GM21619 (cell line): ENCODE measurements around the gene CFAP45.
"Not testable (repeated sequence)": the region's sequence is repeated elsewhere in the genome, so short reads cannot be mapped to it uniquely, and the experiment has no call there.

ENCODE experiments used
- ATAC-seq: cut with Tn5 transposase; IDR thresholded peaks from one replicate; pipeline ENCODE4 v1.9.1; 2021; ENCODE audit not compliant: unreplicated experiment

CFAP45 gene

DNA sequence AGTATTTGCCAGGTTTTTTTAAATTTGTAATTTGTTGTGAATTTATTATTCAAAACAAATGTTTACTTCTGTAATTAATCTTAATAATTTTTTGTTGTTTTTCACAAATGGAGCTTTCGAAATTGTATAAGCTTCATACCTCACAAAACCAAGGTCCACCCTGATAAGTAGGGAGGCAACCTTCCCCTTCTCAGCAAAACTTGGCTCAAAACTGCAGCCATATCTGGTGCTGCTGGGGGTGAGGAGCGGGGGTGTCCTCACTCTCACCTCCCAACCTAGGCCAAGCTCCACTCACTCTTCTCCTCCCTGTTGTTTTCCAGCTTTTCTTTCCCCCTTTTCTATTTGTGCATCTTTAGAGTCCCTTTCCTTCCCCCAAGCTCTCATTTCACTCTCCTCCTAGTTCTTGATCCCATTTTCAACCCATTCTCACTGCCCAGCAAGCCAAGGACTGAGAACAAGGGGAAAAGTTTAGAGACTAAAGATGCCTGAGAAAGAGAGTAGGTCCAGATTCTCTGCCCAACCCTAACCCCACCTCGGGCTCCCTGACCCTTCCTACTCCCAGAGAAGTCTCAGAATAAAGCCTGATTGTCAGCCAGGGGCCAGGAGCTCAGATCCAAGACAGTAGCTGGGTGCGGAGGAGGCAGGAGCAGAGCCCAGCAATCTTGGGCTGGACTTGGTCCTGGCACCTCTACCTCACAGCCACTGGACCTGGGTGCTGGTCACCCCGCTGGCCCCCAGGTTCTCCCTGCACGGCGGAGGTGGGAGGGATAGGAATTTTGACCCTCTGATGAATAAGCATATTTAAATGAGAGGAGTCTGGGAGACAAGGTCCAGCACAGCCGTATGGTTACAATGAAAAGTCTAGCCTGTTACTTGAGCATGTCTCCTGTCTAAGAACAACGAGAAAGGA, 8.3 kb upstream of the CFAP45 start:
- ATAC-seq: no peak

GRCh38 chr1:159906960-159907359, 7.0 kb upstream of the CFAP45 start:
- no peak for ATAC-seq

GRCh38 chr1:159904036-159904435, 4.1 kb upstream of the CFAP45 start:
- ATAC-seq: not testable (repeated sequence)

- no peak for ATAC-seq
Observed at GRCh38 chr1:159902541-159902940, 2.6 kb upstream of the CFAP45 start.

- no peak for ATAC-seq
Observed at GRCh38 chr1:159900755-159901360, 893 bp upstream of the CFAP45 start.

GRCh38 chr1:159899634-159900033, 331 bp downstream of the CFAP45 start:
- ATAC-seq: not testable (repeated sequence)

DNA sequence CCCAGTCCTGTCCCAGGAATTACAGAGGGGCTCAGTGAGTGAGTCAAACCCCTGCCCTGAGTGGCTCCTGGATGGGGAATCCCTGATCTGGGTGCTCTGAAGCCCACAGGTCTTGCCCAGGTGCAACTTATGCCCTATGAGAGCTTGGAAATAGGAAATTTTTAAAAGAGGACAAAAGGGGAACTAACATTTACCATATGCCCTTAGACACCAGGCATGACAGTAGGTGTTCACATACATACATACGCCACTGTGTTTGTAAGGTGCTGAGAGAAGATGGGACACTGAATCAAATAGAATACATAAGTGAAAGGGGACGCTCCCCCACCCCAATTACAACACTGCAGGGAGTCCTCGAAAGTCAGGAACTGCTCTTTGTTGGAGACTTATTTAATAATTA, 1.4 kb downstream of the CFAP45 start:
- no peak for ATAC-seq

DNA sequence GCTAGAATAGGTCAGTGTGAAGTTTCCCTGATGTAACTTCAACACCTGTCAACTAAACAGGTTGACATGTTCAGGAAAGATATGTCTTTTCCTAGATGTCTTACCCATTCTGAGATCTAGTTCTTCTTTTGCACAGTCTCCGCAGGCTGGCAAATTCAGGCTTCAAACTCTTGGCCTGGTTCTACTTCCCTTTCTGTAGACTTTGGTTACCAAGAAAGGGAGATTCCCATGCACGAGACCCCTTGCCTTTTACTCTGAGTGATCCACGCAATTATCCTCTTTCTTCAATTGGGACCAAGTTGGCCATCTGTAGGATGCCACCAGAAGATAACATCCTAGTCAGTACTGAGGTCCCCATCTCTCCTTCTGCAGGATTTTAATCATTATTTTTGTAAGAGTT, 2.0 kb downstream of the CFAP45 start:
- ATAC-seq: no peak

DNA sequence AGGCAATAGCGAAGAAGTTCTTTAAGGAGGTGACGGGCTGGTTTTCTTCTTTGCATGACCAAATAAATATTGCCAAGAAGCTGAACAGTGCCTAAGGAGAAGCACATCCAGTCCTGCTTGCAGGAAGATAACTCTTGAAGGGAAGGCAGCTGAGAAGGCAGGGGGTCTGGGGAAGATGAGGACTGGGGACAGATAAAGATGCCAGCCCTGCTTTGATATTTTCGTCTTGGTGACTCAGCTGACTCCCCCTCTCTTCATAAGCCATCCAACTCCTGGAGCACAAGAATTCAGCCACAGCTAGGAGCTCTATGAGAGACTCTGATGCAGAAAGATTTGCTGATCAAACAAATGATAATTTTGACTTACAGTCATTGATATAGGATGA, 3.4 kb downstream of the CFAP45 start:
- no peak for ATAC-seq

GRCh38 chr1:159895836-159896545, 4.0 kb downstream of the CFAP45 start:
- no peak for ATAC-seq

- no peak for ATAC-seq
Observed at GRCh38 chr1:159895286-159895685, 4.7 kb downstream of the CFAP45 start.

GRCh38 chr1:159892944-159893343, 7.0 kb downstream of the CFAP45 start:
- no peak for ATAC-seq

DNA sequence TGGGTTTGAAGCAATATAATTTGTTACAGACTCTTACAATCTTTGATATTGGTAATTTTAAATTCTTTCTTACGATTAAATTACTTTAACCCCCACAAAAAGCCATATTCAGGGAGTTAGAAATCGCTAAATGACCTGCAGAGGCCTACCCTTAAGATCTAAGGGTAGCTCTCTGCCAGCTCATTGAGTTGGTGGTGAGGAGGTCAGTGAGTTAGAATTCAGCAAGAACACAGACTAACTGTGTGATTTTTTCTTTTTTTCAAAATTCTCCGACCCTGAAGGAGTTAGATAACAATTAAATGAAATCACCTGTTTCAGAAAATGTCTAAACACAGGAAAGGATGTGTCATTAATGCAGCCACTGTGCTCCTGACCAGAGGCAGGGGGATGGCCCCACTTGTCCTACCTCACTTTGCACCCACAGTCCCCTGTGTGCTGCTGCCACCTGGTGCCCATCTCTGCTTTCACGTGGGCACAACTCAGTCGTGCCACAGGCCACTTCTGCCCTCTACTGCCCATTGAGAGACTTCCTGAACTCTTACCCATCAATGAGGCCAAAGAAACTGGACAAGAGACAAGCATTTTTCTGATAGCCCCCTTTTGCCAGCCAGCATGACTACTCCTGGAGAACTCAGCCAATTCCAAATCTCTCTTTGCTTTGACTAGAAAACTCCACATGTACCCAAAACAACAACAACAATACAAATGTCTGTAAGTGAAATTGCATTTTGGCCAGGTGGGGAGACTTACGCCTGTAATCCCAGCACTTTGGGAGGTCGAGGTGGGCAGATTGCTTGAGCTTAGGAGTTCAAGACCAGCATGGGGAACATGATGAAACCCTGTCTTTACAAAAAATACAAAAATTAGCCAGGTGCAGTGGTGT, 8.4 kb downstream of the CFAP45 start:
- ATAC-seq: peak; percentile 47

GRCh38 chr1:159890390-159890789, 9.6 kb downstream of the CFAP45 start:
- no peak for ATAC-seq

DNA sequence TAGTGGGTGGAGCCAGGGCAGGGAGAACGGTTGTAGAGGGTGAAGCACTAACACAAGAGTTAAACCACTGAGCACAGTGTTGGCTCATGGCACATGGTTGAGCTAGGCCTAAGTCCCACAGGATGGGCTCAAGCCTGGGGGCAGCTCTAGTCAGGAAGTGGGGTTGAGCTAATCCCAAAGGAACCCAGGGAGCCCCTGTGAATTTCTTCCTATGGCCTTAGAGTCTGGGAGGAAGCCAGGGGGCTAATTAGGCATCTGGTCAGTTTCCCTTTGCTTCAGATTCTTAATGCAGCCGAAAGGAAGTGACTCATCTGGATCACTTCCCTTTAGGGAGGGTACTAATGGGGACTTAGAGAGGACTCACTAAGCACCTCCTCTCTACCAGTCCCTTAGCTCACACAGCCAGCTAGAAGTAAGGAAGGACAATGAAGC, 10.1 kb downstream of the CFAP45 start:
- peak; percentile 90 for ATAC-seq

GRCh38 chr1:159889202-159889601, 10.8 kb downstream of the CFAP45 start:
- no peak for ATAC-seq

GRCh38 chr1:159884296-159884695, 15.7 kb downstream of the CFAP45 start:
- no peak for ATAC-seq

DNA sequence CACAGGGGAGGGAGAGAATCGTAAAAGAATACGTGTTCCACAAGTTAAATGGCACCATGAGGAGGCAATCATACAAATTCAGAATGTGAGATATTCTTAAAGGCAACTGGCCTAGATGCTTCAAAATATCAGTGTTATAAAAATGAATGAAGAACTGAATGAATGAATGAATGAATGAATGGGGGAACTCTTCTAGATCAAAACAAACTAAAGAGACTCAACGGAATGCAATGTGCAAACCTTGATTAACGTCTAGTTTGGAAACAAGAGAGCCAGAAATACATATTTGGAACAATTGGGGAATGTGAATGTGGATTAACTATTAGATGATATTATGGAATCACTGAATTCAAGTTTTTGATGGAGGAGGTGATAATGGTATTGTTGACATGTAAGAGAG, 16.8 kb downstream of the CFAP45 start:
- no peak for ATAC-seq

DNA sequence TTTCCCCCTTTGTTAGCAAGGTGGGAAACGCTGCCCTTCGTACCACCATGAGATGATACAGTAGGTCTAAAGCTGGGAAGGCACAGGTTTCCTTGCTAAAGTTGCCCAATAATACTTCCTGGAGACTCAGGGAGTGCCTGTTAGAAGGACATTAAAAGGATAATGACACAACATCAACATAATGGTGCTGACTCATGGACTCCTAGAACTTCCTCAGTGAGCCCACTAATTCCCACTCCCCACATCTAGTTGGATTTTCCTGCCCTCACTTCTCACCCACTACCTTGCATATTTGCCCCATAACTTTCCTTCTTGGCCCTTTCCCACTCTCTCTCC, 17.5 kb downstream of the CFAP45 start:
- ATAC-seq: no peak

- no peak for ATAC-seq
Observed at GRCh38 chr1:159881622-159882526, 18.1 kb downstream of the CFAP45 start.
